Muscle layer of colon (tissue), 2 donors: ENCODE results near the gene UPF3A.
"Not testable (repeated sequence)": the region's sequence is repeated elsewhere in the genome, so short reads cannot be mapped to it uniquely, and the experiment has no call there.

Source experiments
- H3K27ac ChIP-seq: one replicate; pipeline ENCODE4 v1.7.0; 2013; ENCODE audit warnings: low read depth, mild to moderate bottlenecking, low read length, moderate library complexity
- H3K27me3 ChIP-seq, 2 donors: one replicate each; pipeline ENCODE4 v1.7.0; 2013; ENCODE audit warnings: low read length in 2 of 2, mild to moderate bottlenecking in 2 of 2; ENCODE audit not compliant: insufficient read depth in 2 of 2, control insufficient read depth in 1 of 2
- H3K36me3 ChIP-seq: one replicate; pipeline ENCODE4 v1.7.0; 2013; ENCODE audit warnings: mild to moderate bottlenecking, low read length; ENCODE audit not compliant: insufficient read depth
- H3K4me1 ChIP-seq: one replicate; pipeline ENCODE4 v1.7.0; 2013; ENCODE audit warnings: mild to moderate bottlenecking, low read length; ENCODE audit not compliant: insufficient read depth
- H3K4me3 ChIP-seq, 2 donors: one replicate each; pipeline ENCODE4 v1.7.0; 2013; ENCODE audit warnings: low read length in 2 of 2, low read depth in 1 of 2, mild to moderate bottlenecking in 1 of 2, moderate library complexity in 1 of 2
- H3K9ac ChIP-seq: one replicate; pipeline ENCODE4 v1.7.0; 2013; ENCODE audit warnings: low read length
- H3K9me3 ChIP-seq: one replicate; pipeline ENCODE4 v1.7.0; 2013; ENCODE audit warnings: mild to moderate bottlenecking, low read length
- donor health status: abdominal sarcoma.
- donor health status: Adenocarcinoma of cecum.

The UPF3A gene

DNA sequence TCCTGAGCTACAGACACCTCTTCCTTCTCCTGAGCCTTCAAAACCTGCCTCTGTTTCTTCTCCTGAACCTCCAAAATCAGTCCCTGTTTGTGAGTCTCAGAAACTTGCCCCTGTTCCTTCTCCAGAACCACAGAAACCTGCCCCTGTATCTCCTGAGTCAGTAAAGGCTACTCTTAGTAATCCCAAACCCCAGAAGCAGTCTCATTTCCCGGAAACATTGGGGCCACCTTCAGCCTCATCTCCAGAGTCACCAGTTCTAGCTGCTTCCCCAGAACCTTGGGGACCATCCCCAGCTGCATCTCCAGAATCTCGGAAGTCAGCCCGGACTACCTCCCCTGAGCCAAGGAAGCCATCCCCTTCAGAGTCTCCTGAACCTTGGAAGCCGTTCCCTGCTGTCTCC lies 42.9 kb downstream of the UPF3A start:
- H3K4me3 ChIP-seq = no peak overlapping the region
- H3K4me1 ChIP-seq = peaks cover 12% of the 10 kb centered on the region
- no peaks in the 10 kb centered on the region for H3K27me3 ChIP-seq
- peaks cover 44% of the 10 kb centered on the region for H3K36me3 ChIP-seq
- H3K27ac ChIP-seq = no peak overlapping the region
- H3K9ac ChIP-seq = no peak overlapping the region
- no peaks in the 10 kb centered on the region for H3K9me3 ChIP-seq

DNA sequence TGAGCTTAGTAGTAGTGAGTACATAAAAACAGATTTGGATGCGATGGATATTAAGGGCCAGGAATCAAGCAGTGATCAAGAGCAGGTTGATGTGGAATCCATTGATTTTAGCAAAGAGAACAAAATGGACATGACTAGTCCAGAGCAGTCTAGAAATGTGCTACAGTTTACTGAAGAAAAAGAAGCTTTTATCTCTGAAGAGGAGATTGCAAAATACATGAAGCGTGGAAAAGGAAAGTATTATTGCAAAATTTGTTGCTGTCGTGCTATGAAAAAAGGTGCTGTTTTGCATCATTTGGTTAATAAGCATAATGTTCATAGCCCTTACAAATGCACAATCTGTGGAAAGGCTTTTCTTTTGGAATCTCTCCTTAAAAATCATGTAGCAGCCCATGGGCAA lies 44.3 kb downstream of the UPF3A start:
- H3K9ac ChIP-seq = no peak overlapping the region
- H3K27me3 ChIP-seq = no peaks in the 10 kb centered on the region
- no peaks in the 10 kb centered on the region for H3K4me1 ChIP-seq
- no peak overlapping the region for H3K27ac ChIP-seq
- no peak overlapping the region for H3K4me3 ChIP-seq
- H3K36me3 ChIP-seq = peaks cover 44% of the 10 kb centered on the region
- no peaks in the 10 kb centered on the region for H3K9me3 ChIP-seq

- no peaks in the 10 kb centered on the region for H3K9me3 ChIP-seq
- H3K27me3 ChIP-seq = no peaks in the 10 kb centered on the region
- H3K4me3 ChIP-seq = no peak overlapping the region
- H3K27ac ChIP-seq = no peak overlapping the region
- H3K9ac ChIP-seq = no peak overlapping the region
- peaks cover 28% of the 10 kb centered on the region for H3K36me3 ChIP-seq
- H3K4me1 ChIP-seq = no peaks in the 10 kb centered on the region
These were observed 46.6 kb downstream of the UPF3A start for GRCh38 chr13:114328034-114328433.

DNA sequence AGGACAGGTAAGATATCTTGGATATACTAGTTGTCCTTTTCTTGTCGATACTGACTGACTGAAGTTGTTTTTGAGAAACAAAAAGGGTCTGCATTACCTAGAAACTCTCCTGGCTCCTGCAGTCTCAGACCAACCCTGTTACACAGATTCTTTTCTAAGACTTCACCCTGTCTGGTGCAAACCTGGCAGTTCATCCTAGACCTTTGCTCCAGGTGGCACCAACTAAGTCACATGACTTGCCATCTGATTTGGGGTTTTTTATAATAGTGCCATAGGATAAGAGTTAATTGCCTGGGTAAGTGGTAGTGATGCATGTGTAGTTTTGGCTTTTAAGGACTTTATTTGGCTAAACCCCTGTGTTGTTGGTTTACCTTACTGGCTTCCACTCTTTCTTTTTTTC lies 47.2 kb downstream of the UPF3A start:
- Histone ChIP-seq H3K9ac (no peak overlapping the region), H3K4me1 (no peaks in the 10 kb centered on the region), H3K27ac (no peak overlapping the region), H3K27me3 (no peaks in the 10 kb centered on the region), H3K9me3 (no peaks in the 10 kb centered on the region), H3K36me3 (peaks cover 24% of the 10 kb centered on the region), H3K4me3 (no peak overlapping the region)

DNA sequence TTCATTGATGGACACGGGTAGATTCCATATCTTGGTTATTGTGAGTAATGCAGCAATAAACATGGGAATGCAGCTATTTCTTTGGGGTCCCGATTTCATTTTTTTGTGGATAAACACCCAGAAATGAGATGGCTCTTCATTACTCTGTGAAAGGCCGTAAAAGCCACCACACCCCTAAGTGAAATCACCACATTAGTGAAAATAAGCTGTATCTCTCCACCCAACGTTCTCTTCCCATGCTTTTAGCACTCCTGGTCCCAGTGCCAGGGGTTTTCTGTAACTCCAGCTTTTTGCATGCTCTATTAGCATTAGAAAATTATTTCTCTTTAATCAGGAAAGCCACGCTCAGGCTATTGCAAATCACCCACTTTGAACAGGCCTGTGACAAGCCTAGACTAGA lies 48.7 kb downstream of the UPF3A start:
- Histone ChIP-seq H3K36me3 (peaks cover 9% of the 10 kb centered on the region), H3K9ac (no peak overlapping the region), H3K4me3 (no peak overlapping the region), H3K4me1 (no peaks in the 10 kb centered on the region), H3K27me3 (no peaks in the 10 kb centered on the region), H3K9me3 (no peaks in the 10 kb centered on the region), H3K27ac (no peak overlapping the region)

DNA sequence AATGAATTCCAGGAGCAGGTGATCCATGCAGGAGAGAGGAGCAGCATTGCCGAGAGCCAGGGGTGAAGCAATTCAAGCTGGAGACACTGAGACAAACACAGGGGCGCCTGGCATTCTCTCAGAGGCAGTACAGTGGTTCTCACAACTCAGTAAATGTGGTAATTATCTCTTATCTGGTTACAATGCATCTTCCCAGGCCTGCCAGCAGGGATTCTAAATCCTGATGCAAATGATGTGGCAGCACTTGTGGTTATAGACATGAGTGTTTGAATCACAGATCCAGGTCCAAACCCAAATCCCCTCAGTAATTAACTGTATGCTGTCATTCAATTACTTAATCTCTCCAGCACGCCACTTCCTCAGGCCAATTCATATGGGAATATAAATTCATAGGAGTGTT lies 52.5 kb downstream of the UPF3A start:
- not testable (repeated sequence) for H3K27ac ChIP-seq, H3K27me3 ChIP-seq, H3K36me3 ChIP-seq, H3K4me3 ChIP-seq, H3K4me1 ChIP-seq, H3K9me3 ChIP-seq, H3K9ac ChIP-seq

DNA sequence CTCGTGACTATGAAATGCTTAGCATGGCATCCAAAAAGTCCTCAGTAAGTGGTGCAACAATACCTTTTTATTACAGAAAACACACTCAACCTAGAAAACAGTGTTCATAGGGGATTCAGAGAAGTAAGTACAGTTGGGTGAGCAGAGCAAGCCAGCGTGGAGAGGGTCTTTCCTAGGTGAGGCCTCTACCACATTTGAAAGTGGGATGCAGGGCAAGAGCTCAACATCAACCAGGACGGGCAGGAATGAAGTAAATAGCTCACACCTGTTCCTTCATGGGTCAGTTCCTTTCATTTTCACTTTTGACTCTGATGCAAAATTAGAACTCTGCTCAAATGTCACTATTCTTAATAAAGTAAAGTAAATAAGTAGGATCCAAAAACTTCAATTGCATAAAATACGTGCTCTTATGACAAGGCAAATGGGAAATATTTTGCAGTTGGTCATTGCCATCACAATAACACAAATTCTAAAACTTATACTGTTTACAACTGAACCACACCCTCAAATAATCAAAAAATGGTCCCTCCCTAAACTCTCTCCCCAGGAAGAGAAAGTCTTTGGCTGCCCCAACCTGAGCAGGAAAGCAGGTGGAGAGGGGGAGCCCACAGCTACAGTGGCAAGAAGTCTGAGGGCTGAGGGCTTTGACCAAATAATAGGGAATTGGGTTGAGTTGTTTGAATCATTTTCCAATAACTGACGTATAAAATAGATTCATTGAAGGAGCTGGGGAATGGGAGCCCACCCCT lies 53.1 kb downstream of the UPF3A start:
- Histone ChIP-seq H3K9me3 (no peaks in the 10 kb centered on the region), H3K4me3 (no peak overlapping the region), H3K27ac (no peak overlapping the region), H3K36me3 (no peaks in the 10 kb centered on the region), H3K4me1 (peaks cover 4% of the 10 kb centered on the region), H3K9ac (no peak overlapping the region), H3K27me3 (no peaks in the 10 kb centered on the region)

- not testable (repeated sequence) for H3K27ac ChIP-seq, H3K27me3 ChIP-seq, H3K4me1 ChIP-seq, H3K9ac ChIP-seq, H3K9me3 ChIP-seq, H3K4me3 ChIP-seq, H3K36me3 ChIP-seq
These were observed 55.1 kb downstream of the UPF3A start for GRCh38 chr13:114336457-114336856.

GRCh38 chr13:114338959-114339358 lies 57.6 kb downstream of the UPF3A start:
- Histone ChIP-seq H3K9me3 (no peaks in the 10 kb centered on the region), H3K9ac (no peak overlapping the region), H3K36me3 (no peaks in the 10 kb centered on the region), H3K27me3 (no peaks in the 10 kb centered on the region), H3K4me3 (no peak overlapping the region), H3K4me1 (peaks cover 4% of the 10 kb centered on the region), H3K27ac (no peak overlapping the region)

GRCh38 chr13:114339857-114340534 lies 58.6 kb downstream of the UPF3A start:
- Histone ChIP-seq H3K9ac (no peak overlapping the region), H3K9me3 (no peaks in the 10 kb centered on the region), H3K4me1 (peaks cover 4% of the 10 kb centered on the region), H3K27me3 (no peaks in the 10 kb centered on the region), H3K27ac (no peak overlapping the region), H3K36me3 (no peaks in the 10 kb centered on the region), H3K4me3 (no peak overlapping the region)

DNA sequence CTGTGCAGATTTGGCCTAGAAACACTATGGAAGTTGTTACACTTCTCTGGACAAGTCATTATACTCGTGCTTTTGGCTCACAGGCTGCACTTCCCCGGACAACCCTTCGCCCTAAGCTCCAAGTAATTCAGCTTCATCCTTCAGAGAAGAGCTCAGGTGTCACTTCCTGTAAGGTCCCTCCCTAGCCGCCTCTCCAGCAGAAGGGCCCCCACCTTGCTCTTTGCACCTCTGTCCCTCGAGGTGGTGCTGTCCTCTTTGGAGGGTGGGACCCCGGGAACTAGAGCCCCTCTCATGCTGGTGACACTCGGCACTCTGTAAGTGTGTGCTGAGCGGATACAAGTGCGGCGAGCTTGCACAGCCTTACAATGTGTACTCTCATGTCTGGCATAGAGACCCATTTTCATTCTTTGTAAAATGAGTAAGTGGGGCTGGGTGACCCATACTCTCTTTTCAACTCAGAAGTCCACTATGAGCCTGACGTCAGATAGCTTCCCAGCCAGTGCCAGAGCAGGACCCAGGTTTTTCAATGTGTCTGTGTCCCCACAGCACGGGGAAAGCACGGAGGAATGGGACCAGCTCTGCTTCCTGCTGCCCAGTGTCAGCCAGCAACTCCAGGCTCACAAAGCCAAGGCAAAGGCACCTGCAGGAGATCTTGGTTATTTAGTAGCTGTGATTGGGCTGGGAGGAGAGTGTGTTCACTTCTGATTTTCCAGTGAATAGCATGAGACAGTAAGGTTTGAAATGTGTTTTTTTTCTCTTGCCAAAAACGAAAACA lies 59.8 kb downstream of the UPF3A start:
- Histone ChIP-seq H3K4me3 (no peak overlapping the region), H3K4me1 (peaks cover 4% of the 10 kb centered on the region), H3K27ac (no peak overlapping the region), H3K36me3 (no peaks in the 10 kb centered on the region), H3K9me3 (no peaks in the 10 kb centered on the region), H3K9ac (no peak overlapping the region), H3K27me3 (no peaks in the 10 kb centered on the region)
